NCI-H128 (cell line): Measurements from ENCODE around the gene TMEM204.
"Not testable (repeated sequence)": the region's sequence is repeated elsewhere in the genome, so short reads cannot be mapped to it uniquely, and the experiment has no call there.

Experiments used
- DNase-seq: peaks from one replicate; lab custom pipeline; 2025; ENCODE audit not compliant: unreplicated experiment; lab: John Stamatoyannopoulos, UW

The TMEM204 gene

DNA sequence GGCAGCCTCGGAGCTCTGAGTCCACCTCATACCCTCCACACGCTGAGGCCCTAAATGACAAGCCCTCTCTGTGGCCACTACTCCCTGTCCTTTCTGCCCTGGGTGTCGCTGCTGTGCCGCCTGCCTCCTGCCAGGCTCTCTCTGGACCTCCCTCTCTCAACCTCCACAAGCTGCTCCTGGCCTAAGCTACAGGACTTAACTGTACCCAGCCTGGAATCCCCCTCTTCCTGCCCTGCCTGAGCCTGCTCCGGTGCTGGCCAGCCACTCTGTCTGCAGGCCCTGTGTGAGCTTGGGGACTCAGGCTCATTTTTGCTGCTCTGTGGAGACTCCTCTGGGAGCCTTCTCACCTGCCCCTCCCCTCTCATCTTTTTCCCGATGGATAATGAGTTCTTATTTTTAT lies 56.9 kb downstream of the TMEM204 start:
- DNase-seq, result no peak

DNA sequence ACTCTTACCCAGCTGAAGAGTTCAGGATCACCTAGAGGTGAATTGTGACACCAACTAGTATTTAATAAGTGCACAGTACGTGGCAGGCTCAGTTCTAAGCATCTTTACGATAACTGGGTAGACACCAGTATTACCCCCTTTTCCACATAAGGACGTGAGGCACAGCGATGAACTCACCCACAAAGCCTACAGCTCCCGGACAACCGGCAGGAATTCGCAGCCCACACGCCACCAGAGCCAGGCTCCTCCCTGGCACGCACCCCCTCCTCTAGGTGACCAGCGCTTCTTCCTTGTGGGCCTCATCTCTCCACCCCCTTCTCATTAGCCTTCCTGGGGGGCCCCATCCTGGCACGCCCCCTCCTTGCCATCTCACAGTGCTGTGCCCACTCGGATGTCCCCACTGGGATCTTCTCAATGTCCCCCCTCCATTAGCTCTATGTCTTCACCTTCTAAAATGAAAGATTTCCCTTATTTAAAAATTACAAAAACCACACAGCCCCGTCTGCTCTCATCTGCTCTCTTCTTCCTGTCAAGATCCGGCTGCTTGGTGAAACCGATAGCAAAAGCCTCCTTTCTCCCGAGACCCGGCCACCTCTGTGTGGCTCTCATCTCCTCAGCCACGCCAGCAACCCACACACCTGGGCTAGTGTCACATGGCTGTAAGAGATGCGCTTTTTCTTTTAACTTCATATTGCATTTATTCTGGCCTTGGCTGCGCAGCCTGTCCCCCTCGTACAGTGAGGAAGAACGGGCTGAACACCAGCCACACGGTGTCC lies 57.7 kb downstream of the TMEM204 start:
- no peak for DNase-seq

DNA sequence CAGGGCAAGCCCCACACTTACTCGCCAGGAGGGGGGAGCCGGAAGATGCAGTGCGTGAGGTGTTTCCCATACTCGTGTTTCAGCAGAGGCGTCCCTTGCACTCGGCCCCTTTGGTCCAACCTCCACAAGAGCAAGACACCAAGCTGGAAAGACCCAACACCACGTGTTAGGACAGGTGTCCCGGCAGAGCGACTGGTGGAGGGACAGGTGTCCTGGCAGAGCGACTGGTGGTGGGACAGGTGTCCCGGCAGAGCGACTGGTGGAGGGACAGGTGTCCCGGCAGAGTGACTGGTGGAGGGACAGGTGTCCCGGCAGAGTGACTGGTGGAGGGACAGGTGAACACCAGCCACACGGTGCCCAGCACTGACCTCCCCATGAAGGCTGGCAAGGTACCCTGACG lies 59.0 kb downstream of the TMEM204 start:
- no peak for DNase-seq

DNA sequence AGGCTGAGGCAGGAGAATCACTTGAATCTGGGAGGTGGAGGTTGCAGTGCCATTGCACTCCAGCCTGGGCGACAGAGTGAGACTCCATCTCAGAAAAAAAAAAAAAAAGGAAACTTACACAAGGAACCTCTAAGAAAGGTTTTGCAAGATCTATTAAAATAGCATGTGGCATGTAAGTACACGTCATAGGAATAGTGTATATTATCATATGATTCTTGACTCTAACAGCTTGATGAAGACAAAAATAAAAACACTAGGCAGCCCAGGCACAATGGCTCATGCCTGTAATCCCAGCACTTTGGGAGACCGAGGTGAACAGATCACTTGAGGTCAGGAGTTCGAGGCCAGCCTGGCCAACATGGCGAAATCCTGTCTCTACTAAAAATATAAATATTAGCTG lies 62.0 kb downstream of the TMEM204 start:
- DNase-seq, result not testable (repeated sequence)

- DNase-seq, result no peak
Measured at GRCh38 chr16:1596516-1596915, 63.0 kb downstream of the TMEM204 start.

- DNase-seq, result no peak
Measured at GRCh38 chr16:1597154-1597553, 63.7 kb downstream of the TMEM204 start.

DNA sequence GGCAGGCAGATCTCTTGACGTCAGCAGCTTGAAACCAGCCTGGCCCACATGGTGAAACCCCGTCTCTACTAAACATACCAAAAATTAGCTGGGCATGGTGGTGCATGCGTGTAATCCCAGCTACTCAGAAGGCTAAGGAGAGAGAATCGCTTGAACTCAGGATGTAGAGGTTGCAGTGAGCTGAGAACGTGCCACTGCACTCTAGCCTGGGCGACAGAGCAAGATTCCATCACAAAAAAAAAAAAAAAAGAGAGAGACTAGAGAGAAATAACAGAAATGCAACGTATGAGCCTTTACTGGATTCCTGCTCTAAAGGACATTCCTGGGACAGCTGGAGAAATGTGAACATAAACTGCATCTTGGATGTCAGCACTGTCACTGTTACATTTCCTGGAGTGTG lies 67.6 kb downstream of the TMEM204 start:
- no peak for DNase-seq

- DNase-seq, result no peak
Measured at GRCh38 chr16:1601489-1601888, 68.0 kb downstream of the TMEM204 start.

DNA sequence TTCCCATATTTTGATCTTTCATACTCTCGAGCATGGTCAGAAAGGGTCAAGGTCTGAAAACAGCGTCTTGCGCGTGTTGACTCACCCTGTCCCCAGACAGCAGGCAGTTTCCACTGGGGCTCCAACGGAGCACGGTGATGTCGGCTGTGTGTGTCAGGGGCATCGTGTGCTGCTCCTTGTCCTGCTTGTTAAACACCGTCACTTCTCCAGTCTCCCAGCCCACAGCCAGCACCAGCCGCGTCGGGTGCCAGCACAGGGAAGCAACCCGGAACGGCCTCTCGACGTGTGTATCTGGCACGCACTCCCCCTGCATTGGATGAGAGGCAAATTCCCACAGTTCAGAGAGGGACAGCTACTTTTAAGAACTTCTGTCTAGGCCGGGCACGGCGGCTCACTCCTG lies 68.8 kb downstream of the TMEM204 start:
- no peak for DNase-seq
